SU-DHL-6 (cell line): ENCODE measurements around the gene CUTA.

ENCODE experiments used
- CTCF ChIP-seq: fragments of 200-600 bp; sonication (generic); IDR thresholded peaks from one replicate; pipeline ENCODE4 v1.5.1; 2017; ENCODE audit warnings: antibody characterized with exemption, mild to moderate bottlenecking, low read length, moderate library complexity; ENCODE audit not compliant: insufficient read depth, poor library complexity, severe bottlenecking
- EZH2phosphoT487 ChIP-seq: fragments of 200-600 bp; sonication (generic), shearing (Covaris generic); conservative IDR thresholded peaks from 2 replicates; pipeline ENCODE4 v1.6.1; 2018; ENCODE audit warnings: mild to moderate bottlenecking, antibody characterized with exemption, low read length, moderate library complexity, mixed read lengths

- TF ChIP-seq CTCF: no peak
- no peak for TF ChIP-seq EZH2phosphoT487
Observed at GRCh38 chr6:33407132-33407718, 10.7 kb downstream of the CUTA start.
